ENCODE measurements around the gene PADI1.

PADI1 gene

DNA sequence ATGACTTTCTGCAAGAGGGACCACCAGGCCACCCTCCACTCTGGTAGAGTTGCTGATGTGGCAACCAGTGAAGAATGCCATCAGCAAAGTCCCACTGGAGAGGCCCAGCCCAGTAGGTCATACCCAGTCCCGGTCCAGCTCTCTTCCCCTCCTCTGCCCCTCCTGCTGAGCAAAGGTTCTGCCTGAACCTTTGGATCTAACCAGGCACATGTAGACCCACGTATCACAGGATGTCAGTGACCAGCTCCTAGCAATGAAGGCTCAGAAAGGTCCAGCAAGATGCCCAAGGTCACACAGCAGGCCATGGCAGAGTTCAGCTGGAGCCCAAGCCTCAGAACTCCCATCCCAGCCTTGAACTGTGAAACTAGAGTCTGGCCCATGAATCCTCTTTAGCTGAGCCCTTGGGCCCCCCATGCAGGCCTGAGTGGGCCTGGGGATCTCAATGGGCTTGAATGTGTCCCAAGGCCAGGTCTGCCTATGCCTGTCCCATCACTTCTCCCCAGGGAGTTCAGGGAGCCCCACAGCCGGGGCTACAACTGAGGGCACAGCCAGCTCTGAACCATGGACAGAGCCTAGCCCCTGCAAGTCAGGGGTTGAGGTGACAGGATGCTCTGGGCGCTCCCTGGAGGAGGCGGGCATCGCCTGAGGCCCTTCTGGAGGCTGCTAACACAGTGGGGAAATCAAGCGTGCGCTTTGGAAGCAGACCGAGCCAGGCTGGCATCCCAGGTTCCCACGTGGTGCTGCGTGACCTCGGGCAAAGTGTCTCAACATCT is 21.4 kb upstream of the PADI1 start:
- DNase-seq (ENCODE audit: low spot score): no peak

DNA sequence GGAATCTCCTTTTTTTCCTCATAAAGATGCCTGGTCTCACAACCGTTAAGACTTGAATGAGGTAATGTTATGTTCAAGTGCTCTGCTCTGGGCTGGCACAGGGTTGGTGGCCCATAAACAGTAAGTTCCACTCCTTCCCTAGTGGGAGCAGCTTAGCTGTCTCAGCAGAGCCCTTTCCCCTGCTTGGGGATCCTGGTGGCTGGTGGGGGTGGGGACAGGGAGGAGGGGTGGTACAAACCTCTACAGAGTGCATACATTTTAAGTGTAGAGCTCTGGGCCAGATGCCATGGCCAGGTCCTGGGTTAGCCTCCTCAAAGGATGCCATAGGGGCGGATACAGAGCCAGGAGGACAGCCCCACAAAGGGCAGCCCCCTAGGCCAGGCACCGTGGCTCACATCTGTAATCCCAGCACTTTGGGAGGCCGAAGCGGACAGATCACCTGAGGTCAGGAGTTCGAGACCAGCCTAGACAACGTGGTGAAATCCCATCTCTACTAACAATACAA is 20.7 kb upstream of the PADI1 start:
- DNase-seq (ENCODE audit: low spot score): no peak

DNA sequence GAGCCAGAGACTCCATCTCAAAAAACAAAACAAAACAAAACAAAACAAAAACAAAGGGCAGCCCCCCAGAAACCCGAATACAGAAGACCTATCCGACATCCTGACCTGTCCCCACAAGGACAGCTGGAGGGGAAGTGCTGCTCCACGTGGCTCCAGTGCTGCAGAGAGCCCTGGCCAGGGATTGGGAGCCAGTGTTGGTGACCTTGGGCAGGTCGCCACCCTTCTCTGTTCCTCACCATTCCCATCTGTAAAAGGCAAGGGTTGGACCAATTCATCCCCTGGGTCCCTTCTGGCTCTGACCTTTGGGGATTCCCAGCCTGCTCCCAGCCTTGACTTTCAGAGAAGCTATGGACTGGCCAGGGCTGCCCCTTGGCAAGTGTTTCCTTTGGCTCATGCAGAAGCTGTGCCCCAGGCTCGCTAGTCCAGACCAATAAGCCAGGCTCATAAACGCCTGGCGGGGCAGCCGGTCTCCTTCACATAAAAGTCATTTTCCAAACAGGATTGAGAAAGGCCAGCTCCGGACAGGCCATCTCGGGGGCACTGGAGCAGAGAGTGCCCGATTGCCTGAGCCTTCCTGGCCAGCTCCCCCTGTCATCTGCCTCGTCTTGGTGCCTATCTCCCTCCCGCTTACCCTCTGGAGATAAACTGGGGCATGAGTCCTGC is 20.0 kb upstream of the PADI1 start:
- no peak for DNase-seq (ENCODE audit: low spot score)

DNA sequence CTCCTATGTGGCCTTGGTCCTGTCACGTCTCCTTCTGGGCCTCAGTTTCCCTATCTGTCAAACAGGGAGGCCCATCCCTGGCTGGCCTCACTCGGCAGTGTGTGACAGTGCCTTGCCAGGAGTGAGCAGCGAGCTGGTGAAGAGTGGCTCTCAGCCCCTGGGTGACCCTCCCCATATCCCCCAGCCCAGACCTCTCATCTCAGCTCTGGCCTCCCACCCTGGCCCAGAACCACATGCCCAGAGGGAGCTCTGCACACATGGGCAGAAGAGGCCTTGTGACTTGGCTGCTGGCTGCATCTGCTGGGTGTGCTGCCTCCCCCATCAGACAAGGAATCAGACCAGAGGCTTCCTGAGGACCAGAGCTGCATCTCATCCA is 19.5 kb upstream of the PADI1 start:
- no peak for DNase-seq (ENCODE audit: low spot score)

DNA sequence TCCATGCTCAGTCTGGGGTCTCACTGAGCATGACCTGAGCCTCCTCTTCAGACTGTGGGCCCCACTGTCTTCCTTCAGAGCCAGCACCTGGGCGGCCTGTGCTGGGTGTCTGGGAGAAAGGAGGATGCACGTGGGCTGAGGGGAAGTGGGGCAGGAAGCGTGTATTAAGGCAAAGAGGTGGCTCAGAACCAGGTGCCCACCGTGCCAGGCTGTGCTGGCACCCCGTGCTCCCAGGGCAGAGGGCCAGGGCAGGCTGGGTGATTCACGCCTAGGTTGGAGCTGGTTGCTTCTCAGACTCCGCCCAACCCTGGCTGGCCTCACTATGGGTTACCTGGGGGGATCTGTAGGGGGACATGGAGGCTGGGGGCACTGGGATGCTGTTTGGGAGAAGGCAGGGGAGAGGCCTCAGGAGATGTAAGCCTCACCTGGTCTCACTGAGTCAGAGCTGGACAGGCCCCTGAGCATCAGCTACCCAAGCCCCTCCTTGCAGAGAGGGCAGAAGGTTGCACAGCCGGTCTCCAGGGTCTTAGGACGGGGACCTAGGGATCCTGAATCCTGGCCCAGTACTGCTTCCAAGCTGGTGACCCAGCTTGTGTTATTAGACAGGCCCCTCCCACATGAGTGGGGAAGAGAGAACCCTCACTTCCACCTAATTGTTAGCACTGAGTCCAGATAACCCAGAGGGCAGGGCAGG is 18.6 kb upstream of the PADI1 start:
- DNase-seq (ENCODE audit: low spot score): no peak

DNA sequence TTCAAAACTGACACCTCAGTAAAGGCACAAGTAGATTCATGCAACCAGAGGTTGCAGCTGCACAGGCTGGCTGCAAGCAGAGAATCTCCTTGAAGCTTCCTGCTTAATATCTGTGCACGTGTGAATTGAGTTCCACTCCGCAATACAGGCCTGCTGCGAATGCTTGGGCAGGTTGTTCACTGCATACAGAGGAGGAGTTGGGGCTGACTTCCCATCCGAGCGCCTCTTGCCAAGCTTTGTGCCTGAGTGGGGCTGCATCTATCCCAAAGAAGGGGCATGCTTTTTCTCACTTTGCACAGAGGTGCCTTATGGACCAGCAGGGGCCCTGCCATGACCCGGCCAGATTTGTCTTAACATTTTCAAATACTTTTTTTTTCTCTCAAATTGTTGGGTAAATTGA is 17.9 kb upstream of the PADI1 start:
- no peak for DNase-seq (ENCODE audit: low spot score)

DNA sequence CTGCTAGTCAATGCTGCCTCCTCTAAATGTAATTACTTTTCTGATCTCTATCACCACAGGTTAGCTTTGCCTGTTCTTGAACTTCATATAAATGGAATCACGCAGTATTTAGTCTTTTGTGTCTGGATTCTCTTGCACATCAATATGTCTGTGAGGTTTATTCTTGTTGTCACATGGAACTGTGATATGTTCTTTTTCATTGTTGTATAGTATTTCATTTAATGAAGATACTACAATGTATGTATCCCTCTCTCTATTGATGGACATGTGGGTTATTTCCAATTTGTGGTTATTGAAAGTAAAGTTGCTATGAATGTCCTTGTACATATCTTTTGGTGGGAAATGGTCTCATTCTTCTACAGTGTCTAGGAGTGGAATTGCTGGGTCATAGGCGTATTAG is 16.7 kb upstream of the PADI1 start:
- no peak for DNase-seq (ENCODE audit: low spot score)

DNA sequence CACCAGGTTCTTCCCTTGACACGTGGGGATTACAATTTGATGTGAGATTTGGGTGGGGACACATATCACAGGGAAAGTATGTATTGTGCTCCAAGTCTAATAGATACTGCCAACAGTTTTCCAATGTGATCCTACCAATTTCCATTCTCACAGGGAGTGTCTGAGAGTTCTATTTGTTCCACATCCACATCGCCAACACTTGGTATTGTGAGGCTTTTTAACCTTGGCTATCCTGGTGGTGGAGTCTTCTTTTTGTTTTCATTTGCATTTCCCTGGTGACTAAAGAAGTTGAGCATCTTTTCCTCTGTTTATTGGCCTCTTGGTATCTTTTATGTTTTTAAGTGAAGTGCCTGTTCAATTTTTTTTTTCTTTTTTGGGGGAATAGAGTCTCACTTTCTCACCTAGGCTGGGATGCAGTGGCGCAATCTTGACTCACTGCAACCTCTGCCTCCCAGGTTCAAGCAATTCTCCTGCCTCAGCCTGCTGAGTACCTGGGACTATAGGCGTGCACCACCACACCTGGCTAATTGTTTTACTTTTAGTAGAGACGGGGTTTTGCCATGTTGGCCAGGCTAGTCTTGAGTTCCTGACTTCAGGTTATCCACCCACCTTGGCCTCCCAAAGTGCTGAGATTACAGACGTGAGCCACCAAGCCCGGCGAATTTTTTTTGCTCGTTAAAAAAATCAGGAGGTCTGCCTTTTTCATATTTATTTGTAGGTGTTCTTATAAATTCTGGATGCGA is 15.9 kb upstream of the PADI1 start:
- DNase-seq (ENCODE audit: low spot score): no peak

DNA sequence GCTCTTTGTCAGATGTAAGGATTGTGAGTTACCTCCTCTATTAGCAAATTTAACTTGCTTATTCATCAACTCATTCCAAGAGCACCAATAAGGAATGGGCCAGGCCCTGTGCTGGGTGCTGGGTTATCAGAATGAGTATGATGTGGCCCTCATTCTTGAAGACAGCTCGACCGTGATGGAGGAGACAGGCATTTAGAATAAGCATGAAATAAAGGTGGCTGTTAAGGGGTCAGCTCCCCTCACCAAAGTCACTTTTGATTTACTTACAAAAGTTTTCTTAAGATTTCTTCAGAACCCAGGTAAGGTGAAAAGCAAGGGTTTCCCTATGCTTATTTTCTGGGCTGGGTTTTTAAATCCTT is 15.3 kb upstream of the PADI1 start:
- no peak for DNase-seq (ENCODE audit: low spot score)

DNA sequence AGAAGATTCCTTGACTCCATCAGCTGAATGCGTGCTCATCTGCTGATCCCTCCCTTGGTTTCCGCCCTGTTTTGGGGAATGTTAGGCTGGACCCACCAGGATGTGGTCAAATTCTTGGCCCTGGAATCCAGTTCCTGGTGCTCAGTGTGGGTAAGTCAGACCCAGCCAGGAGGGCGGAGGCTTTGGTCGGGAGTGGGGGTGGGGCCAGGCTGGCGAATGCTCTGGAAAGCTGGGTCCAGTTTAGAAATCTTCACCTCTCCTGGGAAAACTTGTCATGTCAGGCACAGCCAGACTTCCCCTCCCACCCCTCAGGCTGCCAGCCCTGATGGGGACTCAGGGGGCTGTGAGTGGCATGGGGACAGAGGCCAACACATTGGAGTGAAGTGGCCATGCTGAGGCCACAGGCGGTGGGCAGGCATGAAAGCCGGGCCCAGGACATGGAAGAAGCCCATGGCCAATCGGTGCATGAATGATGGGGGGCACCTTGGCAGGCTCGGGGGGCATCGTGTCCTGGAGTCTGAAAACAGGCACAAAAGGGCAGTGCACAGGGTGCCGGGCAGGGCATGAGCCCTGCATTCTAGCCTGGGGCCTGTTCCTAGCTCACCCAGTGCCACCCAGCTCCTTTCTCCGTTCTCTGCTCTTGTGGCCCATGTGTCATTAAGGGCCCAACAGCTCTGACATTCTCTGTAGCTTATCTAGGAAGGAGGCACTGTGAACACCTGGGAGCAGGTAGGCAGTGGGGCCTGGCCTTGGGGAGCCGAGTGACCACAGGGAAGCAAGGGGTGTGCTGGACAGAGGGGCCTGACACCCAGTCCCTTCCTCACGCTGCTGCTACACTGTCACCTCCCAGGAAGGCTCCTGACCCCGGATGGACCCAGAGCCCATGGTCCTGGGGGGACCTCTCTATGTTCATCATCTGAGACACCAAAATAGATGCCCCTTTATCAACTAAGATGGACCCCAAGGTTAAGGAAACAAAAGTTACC is 14.6 kb upstream of the PADI1 start:
- DNase-seq (ENCODE audit: low spot score): no peak

DNA sequence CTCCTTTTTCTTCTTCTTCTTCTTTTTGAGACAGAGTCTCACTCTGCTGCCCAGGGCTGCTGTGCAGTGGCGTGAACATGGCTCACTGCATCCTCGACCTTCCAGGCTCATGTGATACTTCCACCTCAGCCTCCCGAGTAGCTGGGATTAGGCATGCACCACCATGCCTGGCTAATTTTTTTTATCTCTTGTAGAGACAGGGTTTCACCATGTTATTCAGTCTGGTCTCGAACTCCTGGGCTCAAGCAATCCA is 13.0 kb upstream of the PADI1 start:
- DNase-seq (ENCODE audit: low spot score): no peak

DNA sequence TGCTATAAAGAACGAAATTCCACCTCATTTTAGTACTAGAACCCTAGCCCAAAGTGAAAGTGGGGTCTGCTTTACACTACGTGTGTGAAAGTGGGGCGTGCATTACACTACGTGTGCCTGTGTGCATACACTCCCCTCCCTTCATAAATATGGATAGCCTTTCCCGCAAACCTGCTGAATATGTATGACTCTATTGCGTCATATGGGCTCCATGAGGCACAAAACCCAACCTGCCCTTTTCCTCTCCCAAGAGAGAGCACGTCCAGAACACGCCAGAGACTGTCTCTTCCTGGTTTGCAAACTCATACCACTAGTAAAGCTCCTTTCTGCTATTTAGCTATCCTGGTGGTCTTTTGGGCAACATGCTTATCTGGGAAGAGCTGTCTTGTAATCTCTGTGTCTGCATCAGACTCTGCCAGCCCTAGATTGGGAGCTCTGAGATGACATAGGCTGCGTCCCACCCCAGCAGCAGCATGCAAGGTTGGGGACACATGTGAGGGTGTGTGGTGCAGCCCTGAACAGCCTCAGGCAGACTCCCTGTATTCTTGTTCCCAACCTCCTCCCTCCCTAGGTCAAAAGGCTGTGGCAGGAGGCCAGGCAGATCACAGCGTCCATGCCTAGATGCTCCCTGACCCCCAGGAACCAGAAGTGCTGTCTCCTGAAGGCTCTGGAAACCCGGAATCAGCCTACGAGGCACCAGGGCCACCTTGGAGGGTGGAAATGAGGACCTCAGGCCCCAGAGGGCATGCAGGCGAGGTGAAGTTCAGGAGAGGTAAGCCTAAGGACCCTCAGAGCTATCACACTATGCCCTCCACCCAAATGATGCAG is 12.3 kb upstream of the PADI1 start:
- no peak for DNase-seq (ENCODE audit: low spot score)

DNA sequence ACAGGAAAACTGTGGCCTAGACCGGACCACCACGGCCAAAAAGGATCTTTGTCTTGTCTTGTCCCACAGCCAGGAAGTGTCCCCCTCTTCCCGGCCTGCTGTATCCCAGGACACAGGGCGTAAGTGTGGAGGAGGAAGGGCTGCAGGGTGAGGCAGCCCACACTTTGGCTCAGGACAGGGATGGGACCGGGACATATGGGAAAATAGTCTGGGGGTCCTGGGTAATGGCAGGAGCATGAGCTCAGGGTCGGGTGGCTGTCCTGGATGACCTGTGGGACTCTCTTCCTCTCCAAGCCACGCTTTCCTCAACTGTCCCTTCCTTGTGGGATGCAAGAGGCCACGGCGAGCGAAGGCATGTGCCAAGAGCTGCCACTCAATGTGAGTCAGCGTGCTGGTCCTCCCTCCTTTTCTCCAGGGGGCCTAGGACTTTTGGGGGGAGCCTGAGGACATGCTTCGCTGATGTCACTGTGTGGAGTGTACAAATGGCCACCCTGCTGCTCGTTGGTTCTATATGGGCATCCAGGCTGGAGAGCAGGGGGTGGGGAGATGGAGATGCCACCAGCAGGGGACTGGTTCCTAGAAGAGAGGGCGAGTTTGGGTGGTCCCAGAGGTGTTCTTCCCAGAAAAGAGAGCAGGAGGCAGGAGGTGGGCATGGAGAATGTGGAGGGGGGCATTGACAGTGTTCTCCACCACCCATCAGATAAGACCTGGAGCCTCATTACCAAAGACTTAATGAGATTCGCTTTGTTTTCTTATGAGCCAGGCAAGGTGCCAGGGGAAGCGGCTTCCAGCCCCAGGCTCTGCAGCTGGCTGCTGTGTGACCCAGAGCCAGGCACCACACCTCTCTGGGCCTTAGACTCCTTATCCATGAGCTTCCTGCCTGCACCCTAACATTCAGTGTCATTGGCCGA is 11.5 kb upstream of the PADI1 start:
- DNase-seq (ENCODE audit: low spot score): no peak

DNA sequence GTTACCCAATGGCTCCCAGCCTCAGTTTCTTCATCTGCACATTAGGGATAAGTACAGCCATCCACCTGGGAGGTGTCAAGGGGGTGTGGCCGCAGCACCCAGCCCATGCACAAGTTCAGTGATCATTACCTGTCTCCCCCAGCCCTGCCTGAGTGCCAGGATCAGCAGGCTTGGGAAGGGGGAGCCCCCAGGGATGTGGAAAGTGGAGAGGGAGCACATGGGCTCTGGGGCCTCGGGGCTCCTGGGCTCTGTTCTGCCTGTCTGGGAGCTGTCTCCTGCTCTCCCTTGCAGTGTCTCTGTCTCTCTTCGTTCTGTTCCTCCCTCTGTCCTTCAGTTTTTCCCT is 10.8 kb upstream of the PADI1 start:
- DNase-seq (ENCODE audit: low spot score): no peak

DNA sequence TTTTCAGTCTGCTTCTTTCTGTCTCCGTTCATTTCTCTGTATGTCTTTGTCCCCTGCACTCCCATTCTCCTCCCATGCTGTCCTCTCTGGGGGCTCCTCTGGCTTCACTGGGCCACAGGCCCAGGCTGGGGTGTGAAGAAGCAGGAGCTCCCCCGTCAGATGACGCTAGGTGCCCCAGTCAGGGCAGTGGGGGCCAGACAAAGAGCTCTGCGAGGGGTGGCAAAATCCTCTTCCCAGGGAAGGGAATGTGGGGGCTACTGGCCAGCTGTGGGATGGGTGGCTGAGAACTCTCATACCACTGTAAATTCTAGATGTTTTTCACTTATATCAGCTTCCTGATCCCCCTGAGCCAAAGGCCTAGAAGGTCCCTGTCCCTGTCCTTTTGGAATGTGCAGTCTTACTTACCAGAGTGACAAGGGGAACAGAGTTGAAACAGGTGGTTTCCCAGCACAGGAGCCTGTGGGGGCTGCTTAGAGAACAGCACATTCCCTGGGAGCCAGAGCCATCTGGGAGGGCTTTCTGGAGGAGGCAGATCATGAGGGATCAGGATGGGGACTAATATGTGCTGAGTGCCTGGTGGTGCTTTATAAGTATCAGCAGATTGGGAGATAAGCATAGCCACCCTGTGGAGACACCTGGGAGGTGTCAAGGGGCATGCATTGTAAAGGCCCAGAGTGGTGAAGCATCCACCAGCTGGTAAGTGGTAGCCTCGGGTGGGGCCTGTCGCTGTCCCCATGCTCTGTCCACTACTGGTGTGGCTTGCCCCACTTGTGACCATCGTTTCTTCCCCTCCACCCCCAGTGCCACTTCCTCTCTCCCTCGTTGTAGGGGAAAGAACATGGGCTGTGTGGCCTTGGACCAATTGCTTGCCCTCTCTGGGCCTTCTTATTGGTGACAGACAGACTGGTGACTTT is 10.1 kb upstream of the PADI1 start:
- no peak for DNase-seq (ENCODE audit: low spot score)

DNA sequence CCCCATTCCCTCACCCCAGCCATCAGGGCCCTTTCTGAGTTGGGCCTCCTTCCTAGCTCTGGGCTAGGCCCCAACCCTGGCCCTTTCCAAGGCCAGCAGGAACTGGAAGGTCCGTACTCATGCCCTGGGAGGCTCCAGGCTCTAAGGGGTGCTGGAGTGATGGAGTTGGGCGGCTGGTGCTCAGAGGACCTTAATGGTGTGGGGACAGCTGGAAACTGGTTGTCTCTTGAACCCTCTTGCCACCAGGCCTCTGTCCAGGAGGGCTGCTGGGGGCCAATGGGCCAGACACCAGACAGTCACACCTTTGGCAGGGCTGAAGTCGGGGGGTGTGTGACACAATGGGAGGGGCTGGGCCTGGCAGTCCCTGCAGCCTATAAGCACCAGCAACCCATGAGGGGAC is 9.2 kb upstream of the PADI1 start:
- DNase-seq (ENCODE audit: low spot score): no peak

DNA sequence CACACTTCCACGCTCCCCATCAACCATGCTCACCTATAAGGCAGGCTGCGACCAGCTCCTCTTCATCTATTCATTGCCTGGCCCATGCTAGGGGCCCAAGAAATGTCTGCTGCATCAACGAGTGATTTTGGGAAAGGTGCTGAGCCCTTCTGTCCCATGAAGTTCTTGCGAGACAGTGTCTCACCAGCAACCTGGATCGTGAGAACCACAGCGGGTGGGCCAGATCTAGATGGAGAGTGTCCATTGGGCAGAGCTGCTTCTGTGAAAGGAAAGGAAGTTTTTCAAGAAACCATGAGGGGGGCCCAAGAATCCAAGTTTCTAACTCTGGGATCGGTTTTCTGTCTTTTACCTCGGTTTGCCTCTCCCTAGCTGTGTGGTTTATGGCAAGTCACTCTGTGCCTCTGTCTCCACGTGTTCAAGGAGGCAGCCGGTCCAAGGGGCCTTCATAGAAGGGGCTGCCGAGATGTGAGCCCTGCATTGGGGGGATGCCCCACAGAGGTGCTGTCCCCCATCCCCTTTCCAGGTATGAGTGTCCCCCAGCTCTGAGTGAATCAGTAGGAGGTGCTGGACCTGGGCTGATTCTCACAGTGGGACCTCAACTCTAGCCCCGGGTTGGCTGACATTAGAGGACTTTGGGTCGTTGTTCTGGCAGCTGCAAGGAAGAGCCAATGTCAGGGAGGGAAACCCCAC is 8.3 kb upstream of the PADI1 start:
- no peak for DNase-seq (ENCODE audit: low spot score)

DNA sequence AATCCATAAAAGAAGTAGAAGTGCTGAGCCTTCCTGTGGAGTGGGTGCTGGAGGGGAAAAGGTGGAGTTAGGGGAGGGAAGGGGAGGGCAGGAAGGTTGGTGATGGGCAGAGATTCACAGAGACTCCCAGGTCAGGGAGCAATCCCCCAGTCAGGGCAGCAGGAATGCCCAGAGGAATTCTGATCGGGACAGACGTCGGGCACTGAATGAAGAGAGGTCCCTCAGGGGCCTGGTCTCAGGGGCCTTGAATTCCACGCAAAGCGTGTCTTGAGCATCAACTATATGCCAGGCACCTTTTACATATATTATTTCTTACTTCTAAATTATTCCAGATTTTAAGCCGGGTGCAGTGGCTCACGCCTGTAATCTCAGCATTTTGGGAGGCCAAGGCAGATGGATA is 7.2 kb upstream of the PADI1 start:
- DNase-seq (ENCODE audit: low spot score): no peak

All from RKO (cell line).